ENCODE measurements around the gene CREB5. TPM values are rescaled to one million over a fixed set of nuclear protein-coding genes. Genes with fewer than 3 reads are reported as not detected.

Gene CREB5
- total RNA-seq, 1 experiment from 2014 or later, result 1.3 TPM

- Mint-ChIP-seq H3K27me3 (ENCODE audit: low read depth) (no peaks in the 10 kb centered on the region), H3K27ac (no peak overlapping the region), H3K4me1 (peaks cover 31% of the 10 kb centered on the region), H3K36me3 (no peaks in the 10 kb centered on the region), H3K4me3 (no peak overlapping the region), H3K9me3 (peaks cover 23% of the 10 kb centered on the region)
- ATAC-seq (no peak), DNase-seq (ENCODE audit: low spot score) (no peak)
- POLR2A ChIA-PET, result interaction anchor here (0.7 kb wide), 2 partner anchors 32 to 256 kb away, joined by 3 to 4 read pairs; no protein-coding TSS in a partner anchor
- no peak for TF ChIP-seq RELA (CRISPR knock-in tag; IDR thresholded peaks at IDR 0.05; ENCODE audit: borderline replicate concordance)
- TF ChIP-seq USF1 (CRISPR knock-in tag; IDR thresholded peaks at IDR 0.05), result no peak
- TF ChIP-seq PRRX2 (CRISPR knock-in tag; IDR thresholded peaks at IDR 0.05), result no peak
- TF ChIP-seq MXD4 (CRISPR knock-in tag; IDR thresholded peaks at IDR 0.05; ENCODE audit: borderline replicate concordance), result no peak
- no peak for TF ChIP-seq ZNF671 (CRISPR knock-in tag; IDR thresholded peaks at IDR 0.05)
- no peak for TF ChIP-seq ZNF121 (CRISPR knock-in tag; IDR thresholded peaks at IDR 0.05)
- TF ChIP-seq, protein P1, sequence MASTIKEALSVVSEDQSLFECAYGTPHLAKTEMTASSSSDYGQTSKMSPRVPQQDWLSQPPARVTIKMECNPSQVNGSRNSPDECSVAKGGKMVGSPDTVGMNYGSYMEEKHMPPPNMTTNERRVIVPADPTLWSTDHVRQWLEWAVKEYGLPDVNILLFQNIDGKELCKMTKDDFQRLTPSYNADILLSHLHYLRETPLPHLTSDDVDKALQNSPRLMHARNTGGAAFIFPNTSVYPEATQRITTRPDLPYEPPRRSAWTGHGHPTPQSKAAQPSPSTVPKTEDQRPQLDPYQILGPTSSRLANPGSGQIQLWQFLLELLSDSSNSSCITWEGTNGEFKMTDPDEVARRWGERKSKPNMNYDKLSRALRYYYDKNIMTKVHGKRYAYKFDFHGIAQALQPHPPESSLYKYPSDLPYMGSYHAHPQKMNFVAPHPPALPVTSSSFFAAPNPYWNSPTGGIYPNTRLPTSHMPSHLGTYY (CRISPR knock-in tag; IDR thresholded peaks at IDR 0.05), result no peak
- TF ChIP-seq, protein P2, sequence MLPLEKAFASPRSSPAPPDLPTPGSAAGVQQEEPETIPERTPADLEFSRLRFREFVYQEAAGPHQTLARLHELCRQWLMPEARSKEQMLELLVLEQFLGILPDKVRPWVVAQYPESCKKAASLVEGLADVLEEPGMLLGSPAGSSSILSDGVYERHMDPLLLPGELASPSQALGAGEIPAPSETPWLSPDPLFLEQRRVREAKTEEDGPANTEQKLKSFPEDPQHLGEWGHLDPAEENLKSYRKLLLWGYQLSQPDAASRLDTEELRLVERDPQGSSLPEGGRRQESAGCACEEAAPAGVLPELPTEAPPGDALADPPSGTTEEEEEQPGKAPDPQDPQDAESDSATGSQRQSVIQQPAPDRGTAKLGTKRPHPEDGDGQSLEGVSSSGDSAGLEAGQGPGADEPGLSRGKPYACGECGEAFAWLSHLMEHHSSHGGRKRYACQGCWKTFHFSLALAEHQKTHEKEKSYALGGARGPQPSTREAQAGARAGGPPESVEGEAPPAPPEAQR (CRISPR knock-in tag; IDR thresholded peaks at IDR 0.05), result no peak
- no peak for TF ChIP-seq ETV6 (CRISPR knock-in tag; IDR thresholded peaks at IDR 0.05)
- TF ChIP-seq MLX (CRISPR knock-in tag; IDR thresholded peaks at IDR 0.05), result no peak
- no peak for TF ChIP-seq ZMAT4 (CRISPR knock-in tag; IDR thresholded peaks at IDR 0.05)
- TF ChIP-seq, protein P3, sequence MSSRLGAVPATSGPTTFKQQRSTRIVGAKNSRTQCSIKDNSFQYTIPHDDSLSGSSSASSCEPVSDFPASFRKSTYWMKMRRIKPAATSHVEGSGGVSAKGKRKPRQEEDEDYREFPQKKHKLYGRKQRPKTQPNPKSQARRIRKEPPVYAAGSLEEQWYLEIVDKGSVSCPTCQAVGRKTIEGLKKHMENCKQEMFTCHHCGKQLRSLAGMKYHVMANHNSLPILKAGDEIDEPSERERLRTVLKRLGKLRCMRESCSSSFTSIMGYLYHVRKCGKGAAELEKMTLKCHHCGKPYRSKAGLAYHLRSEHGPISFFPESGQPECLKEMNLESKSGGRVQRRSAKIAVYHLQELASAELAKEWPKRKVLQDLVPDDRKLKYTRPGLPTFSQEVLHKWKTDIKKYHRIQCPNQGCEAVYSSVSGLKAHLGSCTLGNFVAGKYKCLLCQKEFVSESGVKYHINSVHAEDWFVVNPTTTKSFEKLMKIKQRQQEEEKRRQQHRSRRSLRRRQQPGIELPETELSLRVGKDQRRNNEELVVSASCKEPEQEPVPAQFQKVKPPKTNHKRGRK (CRISPR knock-in tag; IDR thresholded peaks at IDR 0.05; ENCODE audit: borderline replicate concordance), result no peak
- no peak for TF ChIP-seq NR1H2 (CRISPR knock-in tag; IDR thresholded peaks at IDR 0.05)
- no peak for TF ChIP-seq ESRRA (CRISPR knock-in tag; IDR thresholded peaks at IDR 0.05; ENCODE audit: borderline replicate concordance)
- CTCF ChIA-PET, result interaction anchor here (1.0 kb wide), 1 partner anchor 86 kb away, joined by 3 read pairs; no protein-coding TSS in a partner anchor
These were observed 288.5 kb downstream of the CREB5 start for GRCh38 chr7:28700790-28701203.

GRCh38 chr7:28701731-28702130 lies 289.4 kb downstream of the CREB5 start:
- H3K9me3 Mint-ChIP-seq, result peaks cover 23% of the 10 kb centered on the region
- H3K4me3 Mint-ChIP-seq, result no peak overlapping the region
- ChIA-PET POLR2A (no interaction called here), CTCF (no interaction called here)
- DNase-seq (ENCODE audit: low spot score), result no peak
- no peaks in the 10 kb centered on the region for H3K36me3 Mint-ChIP-seq
- H3K4me1 Mint-ChIP-seq, result peaks cover 30% of the 10 kb centered on the region
- TF ChIP-seq ZBTB21 (CRISPR knock-in tag; IDR thresholded peaks at IDR 0.05; ENCODE audit: borderline replicate concordance) (no peak), IRF2 (CRISPR knock-in tag; IDR thresholded peaks at IDR 0.05; ENCODE audit: borderline replicate concordance, low read depth) (no peak)
- H3K27me3 Mint-ChIP-seq (ENCODE audit: low read depth), result no peaks in the 10 kb centered on the region
- no peak for ATAC-seq
- H3K27ac Mint-ChIP-seq, result no peak overlapping the region

GRCh38 chr7:28702171-28702570 lies 289.9 kb downstream of the CREB5 start:
- Mint-ChIP-seq H3K4me1 (peaks cover 30% of the 10 kb centered on the region), H3K27ac (no peak overlapping the region), H3K36me3 (no peaks in the 10 kb centered on the region), H3K9me3 (peaks cover 23% of the 10 kb centered on the region), H3K4me3 (no peak overlapping the region), H3K27me3 (ENCODE audit: low read depth) (no peaks in the 10 kb centered on the region)
- ChIA-PET POLR2A (no interaction called here), CTCF (no interaction called here)
- no peak for DNase-seq (ENCODE audit: low spot score)
- no peak for TF ChIP-seq ZNF396 (CRISPR knock-in tag; IDR thresholded peaks at IDR 0.05; ENCODE audit: borderline replicate concordance)
- TF ChIP-seq STAT6 (CRISPR knock-in tag; conservative IDR thresholded peaks at IDR 0.05; ENCODE audit: low read depth), result no peak
- TF ChIP-seq, protein P4, sequence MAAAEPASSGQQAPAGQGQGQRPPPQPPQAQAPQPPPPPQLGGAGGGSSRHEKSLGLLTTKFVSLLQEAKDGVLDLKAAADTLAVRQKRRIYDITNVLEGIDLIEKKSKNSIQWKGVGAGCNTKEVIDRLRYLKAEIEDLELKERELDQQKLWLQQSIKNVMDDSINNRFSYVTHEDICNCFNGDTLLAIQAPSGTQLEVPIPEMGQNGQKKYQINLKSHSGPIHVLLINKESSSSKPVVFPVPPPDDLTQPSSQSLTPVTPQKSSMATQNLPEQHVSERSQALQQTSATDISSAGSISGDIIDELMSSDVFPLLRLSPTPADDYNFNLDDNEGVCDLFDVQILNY (CRISPR knock-in tag; IDR thresholded peaks at IDR 0.05), result no peak
- no peak for TF ChIP-seq ZNF263 (CRISPR knock-in tag; IDR thresholded peaks at IDR 0.05; ENCODE audit: low read depth)
- no peak for ATAC-seq
